ENCODE data around the gene SLC43A3.
A peak's percentile ranks its signal among the peaks of the same experiment; 100 is the strongest.
"Not testable (repeated sequence)": the region's sequence is repeated elsewhere in the genome, so short reads cannot be mapped to it uniquely, and the experiment has no call there.

SLC43A3 gene

DNA sequence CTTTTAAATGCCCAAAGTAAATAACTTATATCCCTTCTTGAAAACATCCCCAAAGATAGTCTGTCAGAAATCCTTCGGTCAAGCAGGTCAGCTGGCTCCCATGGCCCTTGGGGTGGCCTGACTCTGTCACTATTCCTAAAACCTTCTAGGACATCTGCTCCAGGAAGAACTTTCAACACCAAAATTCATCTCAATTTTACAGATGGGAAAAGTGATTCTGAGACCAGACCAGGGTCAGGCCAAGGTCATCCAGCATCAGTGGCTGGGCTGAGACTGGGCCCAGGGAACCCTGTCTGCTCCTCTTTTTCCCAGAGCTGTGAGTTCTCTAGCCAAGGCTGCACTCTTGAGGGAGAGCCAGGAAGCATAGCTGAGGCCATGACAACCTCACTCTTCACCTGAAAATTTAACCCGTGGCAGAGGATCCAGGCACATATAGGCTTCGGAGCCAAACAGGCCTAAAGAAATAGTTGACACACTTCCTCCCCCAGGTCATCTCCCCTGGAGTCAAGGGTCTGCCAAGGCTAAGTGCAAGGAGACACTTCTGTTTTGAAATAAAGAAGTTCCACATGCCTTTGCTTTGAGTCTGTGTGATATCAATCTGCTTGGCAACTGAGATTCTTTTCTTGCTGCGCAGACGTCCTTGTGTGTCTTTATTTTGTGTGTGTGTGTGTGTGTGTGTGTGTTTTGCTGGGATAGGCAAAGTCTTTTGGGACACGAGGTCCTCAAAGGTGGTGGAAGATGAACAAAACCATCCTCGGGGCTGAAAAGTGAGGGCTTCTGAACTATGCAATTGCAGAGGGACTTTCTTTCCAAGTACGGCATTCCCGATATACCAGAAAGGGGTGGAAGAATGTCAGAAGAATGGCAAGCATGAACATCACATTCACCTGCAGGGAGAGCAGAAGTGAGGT lies 19.7 kb downstream of the SLC43A3 start:
- no peak overlapping the region for H3K4me3 Mint-ChIP-seq
- H3K27me3 Mint-ChIP-seq, result no peaks in the 10 kb centered on the region
- no peak for ATAC-seq
- H3K4me1 Mint-ChIP-seq, result peaks cover 43% of the 10 kb centered on the region
- peaks cover 76% of the 10 kb centered on the region for H3K36me3 Mint-ChIP-seq
- H3K27ac Mint-ChIP-seq, result peak overlapping the region; percentile 74
- no peaks in the 10 kb centered on the region for H3K9me3 Mint-ChIP-seq

DNA sequence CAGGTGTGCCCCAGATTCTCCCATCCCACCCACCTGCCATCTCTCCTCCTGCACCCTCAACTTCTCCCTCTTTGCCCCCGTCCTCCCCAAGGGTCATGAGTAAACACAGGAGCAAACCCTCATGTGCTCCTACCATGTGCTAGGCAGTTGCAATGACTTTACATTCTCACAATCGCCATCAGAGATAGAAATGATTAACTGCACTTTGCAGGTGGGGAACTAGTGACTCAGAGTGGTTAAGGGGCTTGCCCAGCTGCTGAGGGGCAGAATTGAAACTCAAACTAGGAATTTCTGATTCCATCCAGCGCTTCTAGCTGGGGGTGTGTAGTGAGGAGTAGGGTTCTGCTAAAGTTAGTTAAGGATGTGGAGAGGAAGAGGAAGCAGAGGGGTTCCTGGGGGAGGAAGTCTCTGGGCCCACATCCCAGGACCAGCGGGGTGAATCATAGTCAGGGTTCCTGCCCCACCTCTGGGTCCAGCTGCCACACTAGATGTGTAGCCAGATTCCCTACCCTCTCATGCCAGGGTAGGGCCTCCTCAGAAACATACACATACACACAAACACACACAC lies 20.5 kb downstream of the SLC43A3 start:
- Mint-ChIP-seq H3K4me1 (peaks cover 43% of the 10 kb centered on the region), H3K36me3 (peaks cover 68% of the 10 kb centered on the region), H3K4me3 (no peak overlapping the region), H3K27ac (peak overlapping the region; percentile 74), H3K9me3 (no peaks in the 10 kb centered on the region), H3K27me3 (no peaks in the 10 kb centered on the region)
- ATAC-seq, result peak; percentile 91

DNA sequence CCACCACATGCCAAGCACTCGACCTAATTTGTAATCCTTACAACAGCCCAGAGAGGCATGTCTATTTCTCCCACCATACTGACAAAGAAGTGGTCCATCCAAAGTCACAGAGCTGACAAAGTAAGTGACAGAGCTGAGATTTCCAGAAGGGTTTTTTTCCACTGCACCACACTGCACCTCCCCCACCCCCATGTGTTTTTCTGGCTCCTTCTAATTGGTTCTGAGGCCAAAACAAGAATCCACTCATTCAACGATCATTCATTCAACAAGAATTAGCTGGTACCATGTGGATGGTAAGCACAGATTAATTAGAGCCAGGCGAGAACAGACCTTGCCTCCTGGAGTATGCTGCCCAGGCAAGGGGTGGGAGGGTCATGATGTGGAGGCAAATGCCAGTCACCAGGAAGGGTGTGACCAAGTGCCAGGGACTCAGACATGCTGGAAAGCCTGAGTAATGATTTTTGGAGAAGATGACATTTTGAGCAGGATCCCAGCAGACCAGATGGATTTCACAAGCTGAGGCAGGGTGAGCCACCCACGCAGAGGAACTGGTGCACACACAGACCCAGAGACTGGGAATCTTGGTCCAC lies 21.6 kb downstream of the SLC43A3 start:
- Mint-ChIP-seq H3K27me3 (no peaks in the 10 kb centered on the region), H3K36me3 (peaks cover 59% of the 10 kb centered on the region), H3K27ac (peak overlapping the region; percentile 74), H3K9me3 (no peaks in the 10 kb centered on the region), H3K4me1 (peaks cover 43% of the 10 kb centered on the region), H3K4me3 (no peak overlapping the region)
- ATAC-seq, result no peak

DNA sequence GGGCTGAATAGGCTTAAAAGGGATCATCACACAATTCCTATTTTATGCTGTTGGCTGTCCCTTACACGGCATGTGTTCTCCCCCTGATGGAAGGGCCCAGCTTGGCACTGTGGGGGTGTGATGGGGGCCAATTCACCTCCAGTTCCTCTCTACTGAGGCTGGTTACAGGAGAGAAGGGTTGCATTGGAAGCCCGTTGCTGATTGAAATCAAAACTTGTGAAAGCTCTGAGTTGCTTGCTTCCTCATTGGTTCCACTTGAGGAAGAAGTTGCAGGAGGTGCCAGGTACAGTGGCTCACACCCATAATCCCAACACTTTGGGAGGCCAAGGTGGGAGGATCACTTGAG lies 23.1 kb downstream of the SLC43A3 start:
- H3K9me3 Mint-ChIP-seq, result no peaks in the 10 kb centered on the region

DNA sequence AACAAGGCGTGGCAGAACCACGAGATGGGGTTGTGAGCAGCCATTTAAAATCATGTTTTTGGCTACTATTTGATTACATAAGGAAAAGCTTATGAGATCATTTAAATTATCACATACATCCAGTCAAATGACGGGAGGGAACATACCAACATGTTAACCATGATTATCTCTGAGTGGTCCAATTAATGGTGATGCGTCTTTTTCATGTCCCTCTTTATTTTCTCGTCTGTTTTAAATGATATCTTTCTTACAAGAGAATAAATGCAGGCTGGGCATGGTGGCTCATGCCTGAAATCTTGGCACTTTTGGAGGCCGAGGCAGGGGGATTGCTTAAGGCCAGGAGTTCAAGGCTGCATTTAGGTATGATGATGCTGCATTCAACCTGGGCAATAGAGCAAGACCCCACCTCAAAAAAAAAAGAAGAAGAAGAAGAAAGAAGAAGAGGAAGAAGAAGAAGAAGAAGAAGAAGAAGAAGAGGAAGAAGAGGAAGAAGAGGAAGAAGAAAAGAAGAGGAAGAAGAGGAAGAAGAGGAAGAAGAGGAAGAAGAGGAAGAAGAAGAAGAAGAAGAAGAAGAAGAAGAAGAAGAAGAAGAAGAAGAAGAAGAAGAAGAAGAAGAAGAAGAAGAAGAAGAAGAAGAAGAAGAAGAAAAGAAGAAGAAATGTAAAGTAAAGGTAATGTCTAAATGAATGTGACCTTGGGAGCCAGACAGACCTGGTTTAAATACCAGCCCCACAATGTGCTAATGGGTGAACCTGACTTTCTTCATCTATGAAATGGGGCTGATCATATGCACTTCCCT lies 23.7 kb downstream of the SLC43A3 start:
- not testable (repeated sequence) for H3K27ac Mint-ChIP-seq

More for the DNA sequence above, 23.1 kb downstream of the SLC43A3 start:
- Mint-ChIP-seq H3K4me3 (no peak overlapping the region), H3K36me3 (peaks cover 43% of the 10 kb centered on the region), H3K27me3 (no peaks in the 10 kb centered on the region), H3K27ac (no peak overlapping the region), H3K4me1 (peaks cover 39% of the 10 kb centered on the region)
- ATAC-seq, result peak; percentile 62

DNA sequence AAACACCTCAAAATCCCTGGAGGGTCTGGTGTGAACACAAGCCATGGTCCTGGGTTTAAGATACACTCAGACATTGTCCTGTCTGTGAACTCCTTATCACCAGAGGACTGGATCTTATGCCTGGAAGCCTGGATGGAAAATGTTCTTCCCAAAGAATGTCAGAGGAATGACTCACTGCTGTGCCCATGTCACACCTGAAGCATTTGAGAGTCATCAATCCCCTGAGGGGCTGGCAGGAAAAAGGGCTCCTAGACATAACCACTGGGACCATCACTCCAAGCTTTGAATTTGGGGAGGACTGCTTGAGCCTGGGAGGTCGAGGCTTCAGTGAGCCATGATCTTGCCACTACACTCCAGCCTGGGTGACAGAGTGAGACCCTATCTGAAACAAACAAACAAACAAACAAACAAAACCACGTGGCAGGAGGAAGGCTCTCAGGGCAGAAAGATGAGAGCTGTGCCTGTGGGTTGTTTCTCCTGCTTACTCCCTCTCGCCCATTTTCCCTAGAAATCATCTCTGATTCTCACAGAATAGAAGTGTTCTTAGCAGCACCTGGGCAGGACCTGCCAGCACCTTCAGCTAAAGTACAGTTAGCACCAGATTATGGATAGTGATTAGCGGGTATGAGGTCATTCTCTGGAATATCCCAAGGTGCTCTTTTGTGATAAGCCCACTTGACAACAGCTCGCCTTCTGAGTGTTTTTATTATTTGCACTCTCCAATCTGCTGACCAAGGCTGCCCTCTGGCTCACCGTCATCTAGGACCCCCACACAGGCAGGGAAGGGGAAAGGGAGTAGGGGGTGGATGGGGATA lies 24.5 kb downstream of the SLC43A3 start:
- no peak for ATAC-seq
- peaks cover 36% of the 10 kb centered on the region for H3K36me3 Mint-ChIP-seq
- H3K9me3 Mint-ChIP-seq, result no peaks in the 10 kb centered on the region
- no peak overlapping the region for H3K27ac Mint-ChIP-seq
- H3K4me1 Mint-ChIP-seq, result peaks cover 35% of the 10 kb centered on the region
- H3K27me3 Mint-ChIP-seq, result no peaks in the 10 kb centered on the region
- H3K4me3 Mint-ChIP-seq, result no peak overlapping the region

More for the DNA sequence above, 23.7 kb downstream of the SLC43A3 start:
- Mint-ChIP-seq H3K4me3 (peak overlapping the region; percentile 29), H3K4me1 (peaks cover 39% of the 10 kb centered on the region), H3K36me3 (peaks cover 41% of the 10 kb centered on the region)
- H3K27me3 Mint-ChIP-seq, ATAC-seq, H3K9me3 Mint-ChIP-seq: not testable (repeated sequence)

DNA sequence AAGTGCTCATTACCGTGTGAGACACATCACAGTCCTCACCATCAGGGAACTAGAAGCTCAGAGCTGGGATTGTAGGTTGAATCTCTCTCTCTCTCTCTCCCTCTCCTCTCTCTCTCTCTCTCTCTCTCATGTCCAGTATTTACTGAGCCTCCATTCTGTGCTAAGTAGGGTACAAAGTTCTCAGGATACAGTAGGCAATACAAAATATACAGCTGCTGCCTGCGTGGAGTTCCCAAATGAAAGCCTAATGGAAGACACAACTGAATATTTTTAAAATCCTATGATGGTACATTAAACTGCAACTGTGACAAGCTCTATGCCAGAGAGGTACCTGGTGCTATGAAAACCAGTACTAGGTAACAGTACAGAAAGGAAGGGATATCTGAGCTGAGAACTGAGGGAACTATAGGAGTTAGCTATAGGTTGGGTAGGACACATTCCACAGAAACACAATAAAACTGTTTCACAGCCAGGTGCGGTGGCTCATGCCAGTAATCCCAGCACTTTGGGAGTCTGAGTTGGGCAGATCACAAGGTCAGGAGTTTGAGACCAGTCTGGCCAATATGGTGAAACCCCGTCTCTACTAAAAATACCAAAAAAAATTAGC lies 26.8 kb downstream of the SLC43A3 start:
- no peaks in the 10 kb centered on the region for H3K9me3 Mint-ChIP-seq
- no peak overlapping the region for H3K4me3 Mint-ChIP-seq
- H3K4me1 Mint-ChIP-seq, result peaks cover 12% of the 10 kb centered on the region
- no peaks in the 10 kb centered on the region for H3K27me3 Mint-ChIP-seq
- H3K36me3 Mint-ChIP-seq, result peaks cover 15% of the 10 kb centered on the region
- H3K27ac Mint-ChIP-seq, result no peak overlapping the region
- no peak for ATAC-seq

DNA sequence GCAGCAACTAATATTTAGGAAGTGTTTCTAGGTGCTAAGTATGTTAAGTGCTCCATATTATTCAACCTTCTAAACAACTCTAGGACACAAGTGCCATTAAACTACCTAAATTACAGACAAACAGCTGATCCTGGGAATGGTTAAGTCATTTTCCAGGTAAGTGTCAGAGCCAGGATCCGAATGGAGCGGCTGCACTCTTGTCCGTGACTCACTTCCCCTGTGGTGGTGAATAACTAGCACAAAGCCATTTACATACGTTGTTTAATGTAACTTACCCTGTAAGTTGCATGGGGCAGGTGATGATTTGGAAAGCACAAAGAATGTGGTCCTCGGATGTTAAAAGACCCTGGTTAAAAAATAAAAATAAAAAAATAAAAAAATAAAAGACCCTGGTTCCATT lies 27.7 kb downstream of the SLC43A3 start:
- no peak for ATAC-seq
- peaks cover 13% of the 10 kb centered on the region for H3K36me3 Mint-ChIP-seq
- peaks cover 12% of the 10 kb centered on the region for H3K4me1 Mint-ChIP-seq
- no peaks in the 10 kb centered on the region for H3K9me3 Mint-ChIP-seq
- H3K27ac Mint-ChIP-seq, result no peak overlapping the region
- H3K27me3 Mint-ChIP-seq, result no peaks in the 10 kb centered on the region
- H3K4me3 Mint-ChIP-seq, result no peak overlapping the region

DNA sequence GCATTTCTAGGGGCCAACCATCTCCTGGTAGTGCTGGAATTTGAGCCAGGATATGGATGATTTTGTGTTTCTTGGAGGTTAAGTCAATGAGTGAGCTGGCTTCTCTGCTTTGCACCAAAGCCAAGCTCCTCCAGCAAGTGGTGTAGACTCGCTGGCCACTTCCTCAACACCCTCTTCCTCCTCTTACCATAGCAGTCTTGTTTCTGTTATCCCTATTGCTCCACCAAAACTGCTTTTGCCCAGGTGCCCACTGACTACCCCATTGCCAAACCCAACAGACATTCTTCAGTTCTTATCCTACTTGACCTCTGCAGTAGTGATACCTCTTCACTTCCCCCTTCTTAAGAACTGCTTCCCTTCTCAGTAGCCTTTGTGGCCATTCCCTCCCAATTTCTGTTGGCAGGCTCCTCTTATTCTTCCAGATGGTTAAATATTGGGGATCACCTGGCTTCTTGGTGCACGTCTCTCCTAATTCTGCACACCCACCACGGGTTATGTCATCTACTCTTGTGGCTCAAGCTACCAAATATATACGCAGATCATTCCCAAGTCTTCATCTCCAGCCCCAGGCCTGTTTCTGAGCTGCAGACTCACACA lies 29.4 kb downstream of the SLC43A3 start:
- H3K27ac Mint-ChIP-seq, result no peak overlapping the region
- no peak overlapping the region for H3K4me3 Mint-ChIP-seq

DNA sequence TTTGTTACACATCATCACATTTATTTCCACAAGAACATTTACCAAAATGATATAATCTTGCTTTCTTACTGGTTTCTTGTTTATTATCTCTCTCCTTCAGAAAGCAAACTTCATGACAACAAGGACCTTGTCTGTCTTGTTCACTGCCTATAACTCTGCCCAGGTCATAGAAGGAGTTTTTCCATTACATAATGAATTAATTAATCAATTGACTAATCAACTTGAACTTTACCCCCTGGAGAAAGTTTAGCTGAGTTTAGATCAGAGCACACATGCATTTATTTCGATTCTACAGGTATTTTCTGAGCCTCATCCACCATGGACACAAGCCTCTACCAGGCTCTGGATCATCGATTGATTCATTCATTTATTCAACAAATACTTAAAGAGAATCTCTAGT lies 30.2 kb downstream of the SLC43A3 start:
- Mint-ChIP-seq H3K27me3 (no peaks in the 10 kb centered on the region), H3K4me1 (no peaks in the 10 kb centered on the region), H3K9me3 (no peaks in the 10 kb centered on the region), H3K4me3 (no peak overlapping the region), H3K27ac (no peak overlapping the region), H3K36me3 (no peaks in the 10 kb centered on the region)
- ATAC-seq, result no peak

More for the DNA sequence above, 29.4 kb downstream of the SLC43A3 start:
- Mint-ChIP-seq H3K27me3 (no peaks in the 10 kb centered on the region), H3K4me1 (no peaks in the 10 kb centered on the region), H3K36me3 (no peaks in the 10 kb centered on the region), H3K9me3 (no peaks in the 10 kb centered on the region)
- ATAC-seq, result no peak

DNA sequence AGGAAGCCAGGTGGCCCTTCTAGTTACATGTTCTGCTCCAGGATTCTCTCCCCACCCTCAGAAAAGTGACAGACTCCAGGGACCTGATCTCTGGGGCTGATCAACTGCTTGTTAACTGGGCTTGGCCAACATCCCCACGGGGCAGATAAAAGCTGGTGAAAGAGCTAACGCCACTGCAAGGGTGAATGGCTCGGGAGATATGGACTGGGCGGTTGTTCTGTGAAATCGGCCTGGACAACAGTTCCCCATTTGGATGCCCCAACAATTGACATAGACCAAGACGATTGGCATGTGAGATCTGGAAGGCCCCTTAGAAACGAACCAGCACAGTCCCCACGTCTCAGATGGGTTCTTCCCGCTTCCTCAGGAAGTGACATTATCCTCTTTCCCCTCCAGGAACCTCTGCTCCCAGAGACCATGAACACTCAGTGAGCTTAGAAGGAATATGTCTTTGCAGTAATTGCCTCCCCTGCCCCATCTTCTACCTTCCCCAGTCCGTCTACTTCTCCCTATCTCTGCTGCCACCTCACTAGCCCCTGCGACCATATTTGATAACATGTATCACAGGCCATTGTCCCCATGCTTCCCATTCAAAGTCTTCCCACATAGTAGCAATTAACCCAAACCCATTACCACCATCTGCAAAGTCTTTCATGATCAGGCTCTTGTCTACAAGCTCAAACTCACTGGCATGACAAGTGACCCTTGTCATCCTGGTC lies 30.9 kb downstream of the SLC43A3 start:
- no peaks in the 10 kb centered on the region for H3K36me3 Mint-ChIP-seq
- H3K4me1 Mint-ChIP-seq, result no peaks in the 10 kb centered on the region
- no peak overlapping the region for H3K27ac Mint-ChIP-seq
- ATAC-seq, result no peak
- H3K27me3 Mint-ChIP-seq, result no peaks in the 10 kb centered on the region
- H3K9me3 Mint-ChIP-seq, result no peaks in the 10 kb centered on the region
- no peak overlapping the region for H3K4me3 Mint-ChIP-seq

DNA sequence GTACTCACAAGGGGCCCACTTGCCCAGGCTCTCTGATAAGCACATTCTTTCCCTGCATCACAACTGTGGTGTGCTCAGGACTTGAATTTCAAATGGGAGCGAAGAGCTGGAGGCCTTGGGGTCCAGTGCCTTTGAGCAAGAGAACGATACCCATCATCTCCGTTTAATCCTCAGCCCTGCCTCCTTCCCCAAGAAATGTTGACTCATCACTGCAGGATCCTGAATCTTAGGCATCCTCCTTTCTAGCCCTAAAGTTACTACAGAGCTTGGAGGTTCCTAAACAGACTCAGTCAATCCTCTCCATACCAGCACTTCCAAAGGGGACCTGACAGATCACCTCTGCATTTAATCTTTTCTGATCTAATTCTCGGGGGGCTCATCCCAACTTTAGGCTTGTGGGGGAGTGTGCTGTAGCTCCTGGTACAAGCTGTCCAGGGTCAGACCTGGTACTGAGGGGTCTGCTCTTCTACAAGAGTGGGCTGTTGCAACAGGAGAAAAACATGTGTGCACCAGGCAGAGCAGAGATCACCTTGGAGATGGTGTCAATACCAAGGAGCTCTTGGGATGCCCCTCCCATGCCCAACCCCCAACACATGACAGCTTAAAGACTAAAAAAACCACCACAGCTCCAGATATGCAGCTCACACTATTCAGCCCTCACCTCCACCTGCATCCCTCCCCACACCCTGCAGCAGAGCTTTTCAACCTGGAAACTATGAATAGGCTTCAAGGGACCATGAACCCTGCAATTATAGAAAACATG lies 32.5 kb downstream of the SLC43A3 start:
- ATAC-seq, result no peak
- H3K27me3 Mint-ChIP-seq, result peaks cover 6% of the 10 kb centered on the region
- no peaks in the 10 kb centered on the region for H3K9me3 Mint-ChIP-seq
- no peaks in the 10 kb centered on the region for H3K4me1 Mint-ChIP-seq
- no peak overlapping the region for H3K27ac Mint-ChIP-seq
- no peak overlapping the region for H3K4me3 Mint-ChIP-seq
- H3K36me3 Mint-ChIP-seq, result no peaks in the 10 kb centered on the region

DNA sequence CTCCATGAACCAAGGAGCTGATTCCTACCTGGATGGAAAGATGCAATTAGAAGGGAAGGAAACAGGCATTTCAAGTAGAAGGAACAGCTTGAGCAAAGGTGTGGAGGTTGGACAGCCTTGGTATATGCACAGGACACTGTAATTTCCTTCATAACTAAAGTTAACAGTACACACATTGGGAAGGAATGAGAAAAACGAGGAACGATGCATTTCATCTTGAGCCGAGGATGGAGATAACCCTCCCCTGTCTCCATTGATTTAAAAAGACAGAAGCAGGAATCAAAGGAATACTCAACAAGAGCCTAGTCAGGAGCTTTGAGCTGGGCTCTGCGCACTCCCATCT lies 34.2 kb downstream of the SLC43A3 start:
- Mint-ChIP-seq H3K27me3 (peaks cover 10% of the 10 kb centered on the region), H3K9me3 (no peaks in the 10 kb centered on the region), H3K27ac (no peak overlapping the region), H3K36me3 (no peaks in the 10 kb centered on the region), H3K4me3 (no peak overlapping the region), H3K4me1 (no peaks in the 10 kb centered on the region)
- no peak for ATAC-seq

All from stimulated activated memory B cell treated with anti-CD40 and anti-IgM and Interleukin-4, amounts not matched to agents 10 μg/mL and 1 μg/mL and 100 μg/mL, for 72 hours (primary cell).